ENCODE data around the gene NLGN1.

Gene NLGN1

DNA sequence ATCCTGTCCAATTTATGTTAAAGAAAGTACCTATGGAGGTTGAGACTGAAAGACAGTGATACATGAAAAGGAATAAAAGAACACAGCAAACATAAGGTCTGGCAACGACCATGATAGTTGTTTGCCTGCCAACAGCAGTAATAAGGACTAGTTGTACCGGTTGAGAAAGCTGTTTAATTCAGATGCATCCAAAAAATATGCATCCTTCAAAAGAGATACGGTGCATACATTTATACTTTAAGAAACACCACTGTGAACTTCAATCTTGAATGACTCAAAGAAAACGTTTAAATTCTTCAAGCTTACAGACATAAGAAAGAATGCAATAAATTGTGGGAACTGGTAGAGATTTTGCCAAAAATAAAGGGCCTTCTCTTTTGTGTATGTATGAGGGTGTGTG lies 492.1 kb downstream of the NLGN1 start:
- no peak for DNase-seq (ENCODE audit: low spot score)
- TF ChIP-seq, protein P1, sequence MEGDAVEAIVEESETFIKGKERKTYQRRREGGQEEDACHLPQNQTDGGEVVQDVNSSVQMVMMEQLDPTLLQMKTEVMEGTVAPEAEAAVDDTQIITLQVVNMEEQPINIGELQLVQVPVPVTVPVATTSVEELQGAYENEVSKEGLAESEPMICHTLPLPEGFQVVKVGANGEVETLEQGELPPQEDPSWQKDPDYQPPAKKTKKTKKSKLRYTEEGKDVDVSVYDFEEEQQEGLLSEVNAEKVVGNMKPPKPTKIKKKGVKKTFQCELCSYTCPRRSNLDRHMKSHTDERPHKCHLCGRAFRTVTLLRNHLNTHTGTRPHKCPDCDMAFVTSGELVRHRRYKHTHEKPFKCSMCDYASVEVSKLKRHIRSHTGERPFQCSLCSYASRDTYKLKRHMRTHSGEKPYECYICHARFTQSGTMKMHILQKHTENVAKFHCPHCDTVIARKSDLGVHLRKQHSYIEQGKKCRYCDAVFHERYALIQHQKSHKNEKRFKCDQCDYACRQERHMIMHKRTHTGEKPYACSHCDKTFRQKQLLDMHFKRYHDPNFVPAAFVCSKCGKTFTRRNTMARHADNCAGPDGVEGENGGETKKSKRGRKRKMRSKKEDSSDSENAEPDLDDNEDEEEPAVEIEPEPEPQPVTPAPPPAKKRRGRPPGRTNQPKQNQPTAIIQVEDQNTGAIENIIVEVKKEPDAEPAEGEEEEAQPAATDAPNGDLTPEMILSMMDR (IDR thresholded peaks at IDR 0.05; ENCODE audit: extremely low read depth, insufficient read depth, missing control alignments), result no peak
- in situ Hi-C loops (cut with MboI; ENCODE audit: low pct_unique_long_range_greater_than_20kb, low sequenced_read_pairs, unreplicated experiment), result no loop called here

DNA sequence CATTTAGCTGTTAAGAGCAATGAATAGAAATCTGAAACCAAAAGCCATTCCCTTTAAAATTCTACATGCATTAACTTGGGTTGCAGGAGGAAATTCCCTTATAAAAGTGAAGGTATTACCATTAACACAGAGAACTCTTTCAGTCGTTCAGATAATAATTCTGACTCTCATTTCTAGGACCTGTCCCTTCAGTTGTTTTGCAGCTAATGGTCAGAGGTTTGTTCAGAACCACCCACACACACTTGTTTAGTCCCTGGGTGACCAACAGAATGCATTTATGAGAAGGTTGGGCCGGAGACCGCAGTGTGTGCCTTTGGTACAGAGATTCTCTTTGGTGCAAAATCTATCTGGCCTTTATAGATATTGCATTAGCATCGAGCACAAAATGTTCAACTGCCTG lies 492.5 kb downstream of the NLGN1 start:
- TF ChIP-seq, protein P1 (IDR thresholded peaks at IDR 0.05; ENCODE audit: extremely low read depth, insufficient read depth, missing control alignments), result no peak
- in situ Hi-C loops (cut with MboI; ENCODE audit: low pct_unique_long_range_greater_than_20kb, low sequenced_read_pairs, unreplicated experiment), result no loop called here

DNA sequence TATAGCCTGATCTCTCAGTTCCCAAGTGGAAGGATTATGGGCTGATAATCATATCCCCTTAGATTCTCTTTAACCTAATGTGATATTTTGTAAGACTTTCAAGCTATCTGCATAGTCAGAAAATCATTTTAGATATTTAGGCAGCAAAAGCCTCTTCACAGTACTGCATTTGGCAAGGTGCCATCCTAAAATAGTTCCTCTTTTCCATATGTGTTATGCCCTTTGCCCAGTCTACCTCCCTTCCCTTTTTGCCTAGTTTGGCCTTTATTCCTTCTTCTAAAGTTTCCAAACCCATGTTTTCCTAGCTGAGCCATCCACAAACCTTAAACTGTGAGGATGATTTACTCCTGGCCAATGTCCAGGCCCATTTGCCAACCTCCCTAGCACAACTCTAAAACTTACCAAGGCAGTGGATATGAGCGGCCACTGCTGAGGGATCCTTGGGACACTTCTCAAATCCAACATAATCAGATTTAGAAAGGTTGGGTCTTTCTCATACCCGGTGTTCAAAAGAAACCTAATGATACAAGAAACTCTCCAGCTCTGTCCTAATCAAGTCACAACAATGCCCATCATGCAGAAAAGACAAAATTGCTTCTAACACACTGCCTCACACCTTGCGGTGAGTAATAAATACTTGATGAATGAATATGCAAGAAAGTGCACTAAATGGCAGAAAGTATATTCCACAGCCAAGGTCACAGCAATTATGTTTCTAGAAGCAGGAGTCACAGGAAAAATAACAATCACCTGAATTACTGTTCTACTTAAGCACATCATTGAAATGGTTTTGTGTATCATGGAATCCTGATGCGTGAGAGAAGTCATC lies 493.9 kb downstream of the NLGN1 start:
- no peak for DNase-seq (ENCODE audit: low spot score)
- TF ChIP-seq, protein P1 (IDR thresholded peaks at IDR 0.05; ENCODE audit: extremely low read depth, insufficient read depth, missing control alignments), result no peak
- in situ Hi-C loops (cut with MboI; ENCODE audit: low pct_unique_long_range_greater_than_20kb, low sequenced_read_pairs, unreplicated experiment), result no loop called here

More for the DNA sequence above, 492.5 kb downstream of the NLGN1 start:
- DNase-seq (ENCODE audit: low spot score), result no peak

DNA sequence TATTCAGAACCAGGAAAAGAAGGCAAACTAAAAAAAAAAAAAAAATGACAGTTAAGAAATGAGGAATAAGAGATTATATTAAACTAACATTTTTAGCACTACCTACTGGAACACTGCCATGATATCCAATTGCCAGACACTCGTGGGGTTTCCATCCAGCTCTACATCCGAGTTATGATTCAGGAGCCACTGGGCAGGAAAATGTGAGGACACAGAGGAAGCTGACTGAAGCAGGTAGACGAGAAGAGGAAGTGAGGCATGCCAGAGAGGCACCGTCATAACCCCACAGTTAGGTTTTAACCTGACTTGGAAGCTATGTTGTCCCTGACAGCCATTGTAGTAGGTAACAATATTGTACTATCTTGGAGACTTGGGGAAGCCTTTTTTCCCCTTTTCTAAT lies 495.0 kb downstream of the NLGN1 start:
- no peak for DNase-seq (ENCODE audit: low spot score)
- in situ Hi-C loops (cut with MboI; ENCODE audit: low pct_unique_long_range_greater_than_20kb, low sequenced_read_pairs, unreplicated experiment), result no loop called here

DNA sequence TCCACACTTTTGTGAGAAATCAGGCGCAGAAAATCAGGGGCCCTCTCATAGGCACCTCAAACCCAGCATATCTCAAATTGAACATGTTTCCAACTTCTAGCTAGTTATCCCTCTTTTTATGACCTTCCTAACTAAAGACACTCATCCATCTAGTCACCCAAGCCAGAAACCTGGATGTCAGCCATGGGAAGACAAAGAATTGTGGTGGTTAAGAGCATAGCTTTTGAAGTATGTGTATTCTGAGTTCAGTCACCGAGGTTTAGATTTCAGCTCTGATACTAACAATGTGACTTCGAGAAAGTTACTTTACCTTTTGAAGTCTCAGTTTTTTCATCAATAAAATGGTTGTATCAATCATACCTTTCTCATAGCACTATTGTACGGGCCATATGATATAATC lies 495.5 kb downstream of the NLGN1 start:
- TF ChIP-seq, protein P1 (IDR thresholded peaks at IDR 0.05; ENCODE audit: extremely low read depth, insufficient read depth, missing control alignments), result no peak

More for the DNA sequence above, 495.0 kb downstream of the NLGN1 start:
- TF ChIP-seq, protein P1 (IDR thresholded peaks at IDR 0.05; ENCODE audit: extremely low read depth, insufficient read depth, missing control alignments), result no peak

DNA sequence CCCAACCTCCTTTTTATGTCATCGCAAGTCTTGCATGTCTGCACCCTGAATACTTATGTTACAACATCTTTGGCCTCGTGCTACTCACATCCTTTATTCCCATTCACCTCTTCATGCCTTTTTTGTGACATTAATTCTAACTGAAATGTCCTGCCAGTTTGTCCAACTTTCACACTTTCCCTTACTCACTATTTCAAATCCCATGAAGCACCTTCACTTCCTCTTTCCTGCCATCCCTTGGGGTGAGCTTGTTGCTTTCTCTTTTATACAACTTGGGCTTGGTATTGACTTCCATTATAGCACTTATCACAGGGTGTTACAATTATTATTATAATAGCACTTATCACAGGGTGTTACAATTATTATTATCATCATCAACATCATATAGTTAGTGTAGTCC lies 496.3 kb downstream of the NLGN1 start:
- in situ Hi-C loops (cut with MboI; ENCODE audit: low pct_unique_long_range_greater_than_20kb, low sequenced_read_pairs, unreplicated experiment), result no loop called here
- TF ChIP-seq, protein P1 (IDR thresholded peaks at IDR 0.05; ENCODE audit: extremely low read depth, insufficient read depth, missing control alignments), result no peak
- no peak for DNase-seq (ENCODE audit: low spot score)

More for the DNA sequence above, 495.5 kb downstream of the NLGN1 start:
- in situ Hi-C loops (cut with MboI; ENCODE audit: low pct_unique_long_range_greater_than_20kb, low sequenced_read_pairs, unreplicated experiment), result no loop called here
- DNase-seq (ENCODE audit: low spot score), result no peak
